ENCODE data around the gene SV2B.

DNA sequence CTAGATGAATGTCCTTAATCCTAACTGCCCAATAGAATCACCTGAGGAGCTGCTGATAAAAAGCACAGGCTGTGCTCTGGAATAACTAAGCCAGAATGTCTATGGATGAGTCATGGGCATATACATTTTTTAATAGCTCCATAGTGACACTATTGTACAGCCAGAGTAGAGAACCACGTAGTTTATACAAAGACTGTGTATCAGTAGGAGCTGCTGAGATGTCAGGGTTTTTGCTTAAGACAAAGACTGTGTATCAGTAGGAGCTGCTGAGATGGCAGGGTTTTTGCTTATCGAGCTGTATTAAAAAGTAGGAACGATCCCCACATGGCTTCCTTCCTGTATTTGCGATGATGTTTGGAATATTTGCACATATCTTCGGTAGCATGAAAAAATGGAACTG lies 137.4 kb downstream of the SV2B start:
- TF ChIP-seq, protein P1, sequence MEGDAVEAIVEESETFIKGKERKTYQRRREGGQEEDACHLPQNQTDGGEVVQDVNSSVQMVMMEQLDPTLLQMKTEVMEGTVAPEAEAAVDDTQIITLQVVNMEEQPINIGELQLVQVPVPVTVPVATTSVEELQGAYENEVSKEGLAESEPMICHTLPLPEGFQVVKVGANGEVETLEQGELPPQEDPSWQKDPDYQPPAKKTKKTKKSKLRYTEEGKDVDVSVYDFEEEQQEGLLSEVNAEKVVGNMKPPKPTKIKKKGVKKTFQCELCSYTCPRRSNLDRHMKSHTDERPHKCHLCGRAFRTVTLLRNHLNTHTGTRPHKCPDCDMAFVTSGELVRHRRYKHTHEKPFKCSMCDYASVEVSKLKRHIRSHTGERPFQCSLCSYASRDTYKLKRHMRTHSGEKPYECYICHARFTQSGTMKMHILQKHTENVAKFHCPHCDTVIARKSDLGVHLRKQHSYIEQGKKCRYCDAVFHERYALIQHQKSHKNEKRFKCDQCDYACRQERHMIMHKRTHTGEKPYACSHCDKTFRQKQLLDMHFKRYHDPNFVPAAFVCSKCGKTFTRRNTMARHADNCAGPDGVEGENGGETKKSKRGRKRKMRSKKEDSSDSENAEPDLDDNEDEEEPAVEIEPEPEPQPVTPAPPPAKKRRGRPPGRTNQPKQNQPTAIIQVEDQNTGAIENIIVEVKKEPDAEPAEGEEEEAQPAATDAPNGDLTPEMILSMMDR (IDR thresholded peaks at IDR 0.05), result no peak
- no peak for TF ChIP-seq ZFX (IDR thresholded peaks at IDR 0.05; ENCODE audit: borderline replicate concordance)

Measured in 22Rv1 (cell line).